ENCODE measurements around the gene SUPT7L. TPM values are rescaled to one million over a fixed set of nuclear protein-coding genes. Genes with fewer than 3 reads are reported as not detected.

The SUPT7L gene
- total RNA-seq, 1 experiment from 2014 or later, result 22.4 TPM

- BruUV-seq (replicated peaks), result no TSS peak
- Histone ChIP-seq H3K4me3 (ENCODE audit: low read depth in 2 of 2, low read length in 2 of 2) (no peak overlapping the region), H3K9me3 (ENCODE audit: control insufficient read depth, insufficient read depth, low read depth, low read length) (no peaks in the 10 kb centered on the region), H3K36me3 (ENCODE audit: control insufficient read depth, insufficient read depth, low read length) (peaks cover 25% of the 10 kb centered on the region), H3K27ac (ENCODE audit: low read length) (no peak overlapping the region), H3K4me1 (ENCODE audit: control insufficient read depth, insufficient read depth, low read length) (no peaks in the 10 kb centered on the region), H3K27me3 (ENCODE audit: control insufficient read depth, insufficient read depth, low read length) (no peaks in the 10 kb centered on the region)
- POLR2A ChIA-PET, result no interaction called here
- no peak for TF ChIP-seq POLR2AphosphoS5 (IDR thresholded peaks at IDR 0.05; ENCODE audit: low read depth, low read length)
- TF ChIP-seq, protein P1, sequence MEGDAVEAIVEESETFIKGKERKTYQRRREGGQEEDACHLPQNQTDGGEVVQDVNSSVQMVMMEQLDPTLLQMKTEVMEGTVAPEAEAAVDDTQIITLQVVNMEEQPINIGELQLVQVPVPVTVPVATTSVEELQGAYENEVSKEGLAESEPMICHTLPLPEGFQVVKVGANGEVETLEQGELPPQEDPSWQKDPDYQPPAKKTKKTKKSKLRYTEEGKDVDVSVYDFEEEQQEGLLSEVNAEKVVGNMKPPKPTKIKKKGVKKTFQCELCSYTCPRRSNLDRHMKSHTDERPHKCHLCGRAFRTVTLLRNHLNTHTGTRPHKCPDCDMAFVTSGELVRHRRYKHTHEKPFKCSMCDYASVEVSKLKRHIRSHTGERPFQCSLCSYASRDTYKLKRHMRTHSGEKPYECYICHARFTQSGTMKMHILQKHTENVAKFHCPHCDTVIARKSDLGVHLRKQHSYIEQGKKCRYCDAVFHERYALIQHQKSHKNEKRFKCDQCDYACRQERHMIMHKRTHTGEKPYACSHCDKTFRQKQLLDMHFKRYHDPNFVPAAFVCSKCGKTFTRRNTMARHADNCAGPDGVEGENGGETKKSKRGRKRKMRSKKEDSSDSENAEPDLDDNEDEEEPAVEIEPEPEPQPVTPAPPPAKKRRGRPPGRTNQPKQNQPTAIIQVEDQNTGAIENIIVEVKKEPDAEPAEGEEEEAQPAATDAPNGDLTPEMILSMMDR (IDR thresholded peaks at IDR 0.05), result no peak
- TF ChIP-seq, protein P2, sequence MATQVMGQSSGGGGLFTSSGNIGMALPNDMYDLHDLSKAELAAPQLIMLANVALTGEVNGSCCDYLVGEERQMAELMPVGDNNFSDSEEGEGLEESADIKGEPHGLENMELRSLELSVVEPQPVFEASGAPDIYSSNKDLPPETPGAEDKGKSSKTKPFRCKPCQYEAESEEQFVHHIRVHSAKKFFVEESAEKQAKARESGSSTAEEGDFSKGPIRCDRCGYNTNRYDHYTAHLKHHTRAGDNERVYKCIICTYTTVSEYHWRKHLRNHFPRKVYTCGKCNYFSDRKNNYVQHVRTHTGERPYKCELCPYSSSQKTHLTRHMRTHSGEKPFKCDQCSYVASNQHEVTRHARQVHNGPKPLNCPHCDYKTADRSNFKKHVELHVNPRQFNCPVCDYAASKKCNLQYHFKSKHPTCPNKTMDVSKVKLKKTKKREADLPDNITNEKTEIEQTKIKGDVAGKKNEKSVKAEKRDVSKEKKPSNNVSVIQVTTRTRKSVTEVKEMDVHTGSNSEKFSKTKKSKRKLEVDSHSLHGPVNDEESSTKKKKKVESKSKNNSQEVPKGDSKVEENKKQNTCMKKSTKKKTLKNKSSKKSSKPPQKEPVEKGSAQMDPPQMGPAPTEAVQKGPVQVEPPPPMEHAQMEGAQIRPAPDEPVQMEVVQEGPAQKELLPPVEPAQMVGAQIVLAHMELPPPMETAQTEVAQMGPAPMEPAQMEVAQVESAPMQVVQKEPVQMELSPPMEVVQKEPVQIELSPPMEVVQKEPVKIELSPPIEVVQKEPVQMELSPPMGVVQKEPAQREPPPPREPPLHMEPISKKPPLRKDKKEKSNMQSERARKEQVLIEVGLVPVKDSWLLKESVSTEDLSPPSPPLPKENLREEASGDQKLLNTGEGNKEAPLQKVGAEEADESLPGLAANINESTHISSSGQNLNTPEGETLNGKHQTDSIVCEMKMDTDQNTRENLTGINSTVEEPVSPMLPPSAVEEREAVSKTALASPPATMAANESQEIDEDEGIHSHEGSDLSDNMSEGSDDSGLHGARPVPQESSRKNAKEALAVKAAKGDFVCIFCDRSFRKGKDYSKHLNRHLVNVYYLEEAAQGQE (IDR thresholded peaks at IDR 0.05; ENCODE audit: insufficient read depth in 1 of 2, low read depth in 2 of 2, low read length in 1 of 2), result no peak
- no peak for TF ChIP-seq TCF7L2 (IDR thresholded peaks at IDR 0.05; ENCODE audit: low read depth, low read length)
- no peak for TF ChIP-seq SIN3A (IDR thresholded peaks at IDR 0.05; ENCODE audit: borderline replicate concordance, insufficient read depth, low read depth, low read length)
- ATAC-seq (no peak), DNase-seq (ENCODE audit: low read depth, low spot score) (no peak)
- CTCF ChIA-PET, result no interaction called here
- in situ Hi-C loops (cut with HindIII; ENCODE audit: low pct_unique_long_range_greater_than_20kb, low sequenced_read_pairs) (no loop called here), intact Hi-C loops (cut with micrococcal nuclease; ENCODE audit: unreplicated experiment) (no loop called here)
Measured at GRCh38 chr2:27652790-27653189, 10.6 kb downstream of the SUPT7L start.

- CTCF ChIA-PET, result no interaction called here
- H3K4me3 ChIP-seq (ENCODE audit: low read depth in 2 of 2, low read length in 2 of 2), result no peak overlapping the region
- H3K27me3 ChIP-seq (ENCODE audit: control insufficient read depth, insufficient read depth, low read length), result no peaks in the 10 kb centered on the region
- no peak overlapping the region for H3K27ac ChIP-seq (ENCODE audit: low read length)
- POLR2A ChIA-PET, result no interaction called here
- intact Hi-C loops (cut with micrococcal nuclease; ENCODE audit: unreplicated experiment) (no loop called here), in situ Hi-C loops (cut with HindIII; ENCODE audit: low pct_unique_long_range_greater_than_20kb, low sequenced_read_pairs) (no loop called here)
- H3K36me3 ChIP-seq (ENCODE audit: control insufficient read depth, insufficient read depth, low read length), result peaks cover 25% of the 10 kb centered on the region
- ATAC-seq (no peak), DNase-seq (ENCODE audit: low read depth, low spot score) (no peak)
- H3K4me1 ChIP-seq (ENCODE audit: control insufficient read depth, insufficient read depth, low read length), result no peaks in the 10 kb centered on the region
- no peak for TF ChIP-seq TCF7L2 (IDR thresholded peaks at IDR 0.05; ENCODE audit: low read depth, low read length)
- TF ChIP-seq, protein P1 (IDR thresholded peaks at IDR 0.05), result no peak
- TF ChIP-seq POLR2AphosphoS5 (IDR thresholded peaks at IDR 0.05; ENCODE audit: low read depth, low read length), result no peak
- BruUV-seq (replicated peaks), result no TSS peak
- H3K9me3 ChIP-seq (ENCODE audit: control insufficient read depth, insufficient read depth, low read depth, low read length), result no peaks in the 10 kb centered on the region
Measured at GRCh38 chr2:27652341-27652740, 11.1 kb downstream of the SUPT7L start.

Measured in Panc1 (cell line).